Astrocyte (in vitro differentiated cells and primary cell): ENCODE results near the gene ZNF75A. TPM values are rescaled to one million over a fixed set of nuclear protein-coding genes. Genes with fewer than 3 reads are reported as not detected.

Experiments
- DNase-seq: peaks from one replicate; pipeline ENCODE4 v3.0.0-alpha.2; 2010; ENCODE audit warnings: low read depth
- FAIRE-seq: peaks from 2 replicates; lab custom pipeline; 2011; peaks lifted over from hg19 to GRCh38; lab: Jason Lieb, UNC
- H2AFZ ChIP-seq: 2 replicates; pipeline ENCODE4 v1.6.0; 2012; ENCODE audit warnings: low read depth, low read length, inconsistent platforms
- H3K27ac ChIP-seq: 2 replicates; pipeline ENCODE4 v1.5.1; 2011; ENCODE audit warnings: low read depth, low read length, inconsistent platforms
- H3K27me3 ChIP-seq: 2 replicates; pipeline ENCODE4 v1.6.0; 2011; ENCODE audit warnings: low read length, inconsistent platforms; ENCODE audit not compliant: insufficient read depth
- H3K36me3 ChIP-seq: 2 replicates; pipeline ENCODE4 v1.5.1; 2011; ENCODE audit warnings: low read length, inconsistent platforms; ENCODE audit not compliant: insufficient read depth
- H3K4me1 ChIP-seq: 2 replicates; pipeline ENCODE4 v1.5.1; 2011; ENCODE audit warnings: low read length, inconsistent platforms; ENCODE audit not compliant: insufficient read depth
- H3K4me2 ChIP-seq: 2 replicates; pipeline ENCODE4 v1.6.0; 2012; ENCODE audit warnings: low read length, inconsistent platforms
- H3K4me3 ChIP-seq: 2 replicates; pipeline ENCODE4 v1.5.1; 2011; ENCODE audit warnings: low read depth, mild to moderate bottlenecking, low read length, inconsistent platforms; ENCODE audit not compliant: insufficient read depth
- H3K79me2 ChIP-seq: 2 replicates; pipeline ENCODE4 v1.6.0; 2012; ENCODE audit warnings: mild to moderate bottlenecking, low read length, inconsistent platforms; ENCODE audit not compliant: insufficient read depth
- H3K9ac ChIP-seq: 2 replicates; pipeline ENCODE4 v1.6.0; 2012; ENCODE audit warnings: mild to moderate bottlenecking, low read length, inconsistent platforms
- H3K9me3 ChIP-seq: 2 replicates; pipeline ENCODE4 v1.5.1; 2012; ENCODE audit warnings: low read depth, mild to moderate bottlenecking, low read length, inconsistent platforms; ENCODE audit not compliant: insufficient read depth
- H4K20me1 ChIP-seq: 2 replicates; pipeline ENCODE4 v1.6.0; 2012; ENCODE audit warnings: low read length, inconsistent platforms; ENCODE audit not compliant: insufficient read depth
- H3K27ac Mint-ChIP-seq: one replicate; pipeline ENCODE4 v1.8.0; 2021; ENCODE audit warnings: mild to moderate bottlenecking, mixed read lengths; ENCODE audit not compliant: unreplicated experiment
- H3K27me3 Mint-ChIP-seq: one replicate; pipeline ENCODE4 v1.8.0; 2021; ENCODE audit warnings: low read depth, mixed read lengths; ENCODE audit not compliant: unreplicated experiment
- H3K36me3 Mint-ChIP-seq: one replicate; pipeline ENCODE4 v1.8.0; 2021; ENCODE audit warnings: low read depth, mixed read lengths; ENCODE audit not compliant: unreplicated experiment
- H3K4me1 Mint-ChIP-seq: one replicate; pipeline ENCODE4 v1.8.0; 2021; ENCODE audit warnings: low read depth, mixed read lengths; ENCODE audit not compliant: unreplicated experiment
- H3K4me3 Mint-ChIP-seq: one replicate; pipeline ENCODE4 v1.8.0; 2021; ENCODE audit warnings: mild to moderate bottlenecking, moderate library complexity, mixed read lengths; ENCODE audit not compliant: unreplicated experiment
- H3K9me3 Mint-ChIP-seq: one replicate; pipeline ENCODE4 v1.8.0; 2021; ENCODE audit warnings: mild to moderate bottlenecking, mixed read lengths; ENCODE audit not compliant: unreplicated experiment
- CTCF ChIP-seq: IDR thresholded peaks from 2 replicates; pipeline ENCODE4 v1.5.1; 2011; ENCODE audit warnings: low read depth, mild to moderate bottlenecking, inconsistent platforms, low read length, moderate library complexity; ENCODE audit not compliant: insufficient read depth
- EZH2 ChIP-seq: IDR thresholded peaks from 2 replicates; pipeline ENCODE4 v1.6.1; 2012; ENCODE audit warnings: mild to moderate bottlenecking, low read length, inconsistent platforms; ENCODE audit not compliant: insufficient read depth
- total RNA-seq: library from RNA; stranded (reverse); gene quantifications from 2 replicates; pipeline ENCODE4 v1.2.1, GENCODE V29; 2021

Gene ZNF75A
- total RNA-seq, 1 donor from 2014 or later = 30.5 TPM

GRCh38 chr16:3311496-3311895, 6.2 kb downstream of the ZNF75A start:
- no peaks in the 10 kb centered on the region for H3K4me1 ChIP-seq
- TF ChIP-seq EZH2 (no peak), CTCF (no peak)
- H3K27ac ChIP-seq = no peak overlapping the region
- H3K4me1 Mint-ChIP-seq = no peaks in the 10 kb centered on the region
- peaks cover 77% of the 10 kb centered on the region for H3K36me3 Mint-ChIP-seq
- no peak overlapping the region for H3K9ac ChIP-seq
- FAIRE-seq = no peak
- no peaks in the 10 kb centered on the region for H3K27me3 ChIP-seq
- H3K9me3 ChIP-seq = peaks cover 43% of the 10 kb centered on the region
- peaks cover 46% of the 10 kb centered on the region for H3K36me3 ChIP-seq
- DNase-seq = no peak
- H3K4me3 ChIP-seq = no peak overlapping the region
- no peak overlapping the region for H3K4me3 Mint-ChIP-seq
- H3K79me2 ChIP-seq = peaks cover 18% of the 10 kb centered on the region
- no peak overlapping the region for H3K27ac Mint-ChIP-seq
- H3K27me3 Mint-ChIP-seq = no peaks in the 10 kb centered on the region
- H4K20me1 ChIP-seq = peaks cover 4% of the 10 kb centered on the region
- no peak overlapping the region for H2AFZ ChIP-seq
- H3K9me3 Mint-ChIP-seq = peaks cover 69% of the 10 kb centered on the region
- H3K4me2 ChIP-seq = no peak overlapping the region

DNA sequence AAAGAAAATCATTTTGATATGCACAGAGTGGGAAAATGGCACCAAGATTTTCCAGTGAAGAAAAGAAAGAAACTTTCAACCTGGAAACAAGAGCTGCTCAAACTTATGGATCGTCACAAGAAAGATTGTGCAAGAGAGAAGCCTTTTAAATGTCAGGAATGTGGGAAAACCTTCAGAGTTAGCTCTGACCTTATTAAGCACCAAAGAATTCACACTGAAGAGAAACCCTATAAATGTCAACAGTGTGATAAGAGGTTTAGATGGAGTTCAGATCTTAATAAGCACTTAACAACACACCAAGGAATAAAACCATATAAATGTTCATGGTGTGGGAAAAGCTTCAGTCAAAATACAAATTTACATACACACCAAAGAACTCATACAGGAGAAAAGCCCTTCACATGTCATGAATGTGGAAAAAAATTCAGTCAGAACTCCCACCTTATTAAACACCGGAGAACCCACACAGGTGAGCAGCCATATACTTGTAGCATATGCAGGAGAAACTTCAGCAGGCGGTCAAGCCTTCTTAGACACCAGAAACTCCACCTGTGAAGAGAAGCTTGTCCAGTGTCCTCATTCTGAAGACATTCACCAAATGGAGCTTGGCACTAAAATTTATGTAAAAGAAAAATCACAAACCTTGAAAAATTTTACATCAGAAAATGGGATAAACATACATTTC, 12.2 kb downstream of the ZNF75A start:
- Histone ChIP-seq H3K27me3 (no peaks in the 10 kb centered on the region), H4K20me1 (no peaks in the 10 kb centered on the region), H3K9ac (no peak overlapping the region), H3K27ac (no peak overlapping the region), H2AFZ (no peak overlapping the region), H3K4me1 (no peaks in the 10 kb centered on the region), H3K36me3 (peaks cover 47% of the 10 kb centered on the region), H3K4me3 (no peak overlapping the region), H3K79me2 (no peaks in the 10 kb centered on the region), H3K9me3 (peaks cover 73% of the 10 kb centered on the region), H3K4me2 (no peak overlapping the region)
- DNase-seq (peak; percentile 18), FAIRE-seq (no peak)
- TF ChIP-seq EZH2 = no peak
- Mint-ChIP-seq H3K36me3 (peaks cover 67% of the 10 kb centered on the region), H3K27me3 (no peaks in the 10 kb centered on the region), H3K9me3 (peaks cover 70% of the 10 kb centered on the region), H3K4me3 (no peak overlapping the region), H3K4me1 (no peaks in the 10 kb centered on the region), H3K27ac (no peak overlapping the region)

- Mint-ChIP-seq H3K36me3 (peaks cover 29% of the 10 kb centered on the region), H3K4me1 (no peaks in the 10 kb centered on the region), H3K9me3 (peaks cover 43% of the 10 kb centered on the region), H3K4me3 (no peak overlapping the region), H3K27ac (no peak overlapping the region), H3K27me3 (peaks cover 2% of the 10 kb centered on the region)
- no peak for FAIRE-seq
- TF ChIP-seq CTCF = no peak
- no peak for TF ChIP-seq EZH2
- DNase-seq = no peak
- no peak overlapping the region for H3K4me3 ChIP-seq
- no peaks in the 10 kb centered on the region for H4K20me1 ChIP-seq
- H2AFZ ChIP-seq = no peak overlapping the region
- no peaks in the 10 kb centered on the region for H3K4me1 ChIP-seq
- H3K27me3 ChIP-seq = no peaks in the 10 kb centered on the region
- H3K27ac ChIP-seq = no peak overlapping the region
- H3K4me2 ChIP-seq = no peak overlapping the region
- no peak overlapping the region for H3K9ac ChIP-seq
- no peaks in the 10 kb centered on the region for H3K79me2 ChIP-seq
- peaks cover 15% of the 10 kb centered on the region for H3K36me3 ChIP-seq
- H3K9me3 ChIP-seq = peaks cover 47% of the 10 kb centered on the region
These were observed 16.5 kb downstream of the ZNF75A start for GRCh38 chr16:3321816-3322215.
